Coronary artery (tissue), 2 donors: Measurements from ENCODE around the gene SPON1.

Experiments used
- DNase-seq: peaks from one replicate; pipeline ENCODE4 v3.0.0-alpha.2; 2017; ENCODE audit warnings: low spot score
- H3K27ac ChIP-seq, 2 donors: fragments of 200-600 bp; sonication (generic); one replicate each; pipeline ENCODE4 v1.5.1; 2016 to 2019
- H3K4me3 ChIP-seq: fragments of 200-600 bp; sonication (generic); 2 replicates; pipeline ENCODE4 v1.5.1; 2016; ENCODE audit warnings: mild to moderate bottlenecking, moderate library complexity
- TF ChIP-seq, protein P1 (sequence below): fragments of 200-600 bp; sonication (generic); IDR thresholded peaks from one replicate; pipeline ENCODE4 v1.5.1; 2019; ENCODE audit warnings: antibody characterized with exemption

Gene SPON1

DNA sequence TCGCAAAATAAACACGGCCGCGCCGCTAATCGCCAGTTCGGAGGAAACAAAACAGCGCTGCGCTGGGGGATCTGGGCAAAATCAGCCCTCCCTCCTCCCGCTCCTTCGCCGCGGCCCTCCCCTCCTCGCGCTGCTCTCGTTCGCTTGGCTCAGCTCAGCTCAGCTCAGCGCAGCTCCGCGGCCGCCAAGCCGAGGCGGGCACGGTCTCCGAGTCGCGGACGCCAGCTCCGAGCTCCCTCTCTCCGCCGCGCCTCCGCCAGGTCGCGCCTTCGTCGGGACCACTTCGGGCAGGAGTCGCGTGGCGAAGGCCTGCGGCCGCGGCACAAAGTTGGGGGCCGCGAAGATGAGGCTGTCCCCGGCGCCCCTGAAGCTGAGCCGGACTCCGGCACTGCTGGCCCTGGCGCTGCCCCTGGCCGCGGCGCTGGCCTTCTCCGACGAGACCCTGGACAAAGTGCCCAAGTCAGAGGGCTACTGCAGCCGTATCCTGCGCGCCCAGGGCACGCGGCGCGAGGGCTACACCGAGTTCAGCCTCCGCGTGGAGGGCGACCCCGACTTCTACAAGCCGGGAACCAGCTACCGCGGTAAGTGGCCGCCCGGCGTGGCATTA, at the start of gene SPON1:
TSS of gene SPON1 (plus strand) at position 162 of the 607 bp plus-strand sequence. CDS start at position 344, 182 bp downstream.
- TF ChIP-seq, protein P1, sequence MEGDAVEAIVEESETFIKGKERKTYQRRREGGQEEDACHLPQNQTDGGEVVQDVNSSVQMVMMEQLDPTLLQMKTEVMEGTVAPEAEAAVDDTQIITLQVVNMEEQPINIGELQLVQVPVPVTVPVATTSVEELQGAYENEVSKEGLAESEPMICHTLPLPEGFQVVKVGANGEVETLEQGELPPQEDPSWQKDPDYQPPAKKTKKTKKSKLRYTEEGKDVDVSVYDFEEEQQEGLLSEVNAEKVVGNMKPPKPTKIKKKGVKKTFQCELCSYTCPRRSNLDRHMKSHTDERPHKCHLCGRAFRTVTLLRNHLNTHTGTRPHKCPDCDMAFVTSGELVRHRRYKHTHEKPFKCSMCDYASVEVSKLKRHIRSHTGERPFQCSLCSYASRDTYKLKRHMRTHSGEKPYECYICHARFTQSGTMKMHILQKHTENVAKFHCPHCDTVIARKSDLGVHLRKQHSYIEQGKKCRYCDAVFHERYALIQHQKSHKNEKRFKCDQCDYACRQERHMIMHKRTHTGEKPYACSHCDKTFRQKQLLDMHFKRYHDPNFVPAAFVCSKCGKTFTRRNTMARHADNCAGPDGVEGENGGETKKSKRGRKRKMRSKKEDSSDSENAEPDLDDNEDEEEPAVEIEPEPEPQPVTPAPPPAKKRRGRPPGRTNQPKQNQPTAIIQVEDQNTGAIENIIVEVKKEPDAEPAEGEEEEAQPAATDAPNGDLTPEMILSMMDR: no peak
- H3K27ac ChIP-seq: peak within 1 kb of the TSS; percentile 20 to 50

DNA sequence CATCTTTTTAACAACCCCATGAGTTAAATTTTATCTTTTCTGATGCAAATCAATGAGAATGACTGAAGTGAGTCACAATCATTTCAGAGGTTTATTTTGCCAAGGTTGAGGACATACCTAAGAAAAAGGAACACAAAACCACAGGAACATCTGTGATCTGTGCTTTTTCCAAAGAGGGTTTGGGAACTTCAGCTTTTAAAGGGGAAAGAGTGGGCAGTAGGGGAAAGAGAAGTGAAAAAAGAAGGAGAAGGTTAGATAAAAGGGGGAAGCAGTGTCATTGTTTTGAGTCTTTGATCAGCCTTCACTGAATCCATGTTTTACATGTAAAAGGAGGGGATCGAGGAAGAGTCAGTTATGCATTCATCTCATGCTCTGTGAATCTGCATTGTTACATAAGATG, 45.3 kb upstream of the SPON1 start:
- DNase-seq: no peak
- TF ChIP-seq, protein P1: no peak
- Histone ChIP-seq H3K27ac (no peak overlapping the region), H3K4me3 (no peak overlapping the region)

More for the DNA sequence above, at the start of gene SPON1:
- peak within 1 kb of the TSS; percentile 67 for H3K4me3 ChIP-seq
- no peak for DNase-seq

DNA sequence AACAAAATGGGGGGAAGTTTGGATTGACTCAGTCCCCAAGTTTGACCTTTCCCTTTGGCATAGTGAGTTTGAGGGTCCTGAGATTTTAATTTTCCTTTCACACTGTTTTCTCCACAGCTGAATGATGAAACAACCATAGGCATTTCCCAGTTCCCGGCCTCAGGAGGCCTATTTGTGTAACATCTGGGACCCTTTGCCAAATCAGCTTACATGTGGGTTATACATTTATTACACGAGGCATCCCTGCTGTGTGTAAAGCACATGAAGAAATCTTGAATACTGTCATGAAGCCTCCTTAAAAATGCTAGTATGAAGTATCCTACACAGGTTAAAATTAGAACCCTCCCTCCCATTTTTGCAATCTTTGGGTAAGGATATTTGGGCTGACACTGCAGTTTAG, 44.6 kb upstream of the SPON1 start:
- H3K4me3 ChIP-seq: no peak overlapping the region
- TF ChIP-seq, protein P1: no peak
- no peak overlapping the region for H3K27ac ChIP-seq
- no peak for DNase-seq

DNA sequence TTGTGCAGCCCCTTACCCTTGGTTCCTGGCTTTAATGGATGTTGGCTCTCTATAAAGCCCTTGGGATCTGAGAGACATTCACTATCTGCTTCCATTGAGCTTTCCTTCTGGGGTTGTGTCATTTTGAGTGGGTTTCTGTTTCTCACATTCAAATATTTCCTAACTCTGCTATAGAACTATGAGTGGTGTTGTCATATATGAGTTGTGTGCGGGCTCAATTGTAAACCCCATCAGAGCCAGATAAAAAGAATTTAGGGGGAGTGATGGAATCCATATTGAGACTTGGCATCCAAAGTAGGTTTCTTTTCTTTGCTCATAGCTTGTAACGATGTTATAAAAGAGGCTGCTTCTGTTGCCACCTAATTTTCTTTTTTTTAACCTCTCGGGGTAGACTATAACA, 41.8 kb upstream of the SPON1 start:
- Histone ChIP-seq H3K4me3 (no peak overlapping the region), H3K27ac (no peak overlapping the region)
- DNase-seq: no peak
- TF ChIP-seq, protein P1: no peak

DNA sequence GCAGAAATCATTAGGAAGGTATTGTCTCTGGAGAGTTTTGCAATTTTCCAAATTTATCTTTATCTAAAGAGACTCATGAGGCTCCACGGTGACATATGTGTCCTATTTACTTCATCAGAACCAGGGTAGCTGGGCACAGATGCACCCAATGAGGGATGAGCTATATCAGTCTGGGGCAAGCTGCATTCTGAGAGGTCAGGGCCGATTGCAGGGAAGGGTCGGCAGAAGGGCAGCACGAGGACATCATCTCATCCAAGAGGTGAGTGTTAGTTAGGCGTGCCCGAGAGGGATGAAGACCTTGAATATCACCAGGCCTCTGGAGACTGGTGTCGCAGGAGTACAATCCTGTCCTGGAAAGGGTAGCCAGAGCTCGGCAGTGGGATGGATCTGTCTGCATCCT, 41.0 kb upstream of the SPON1 start:
- H3K27ac ChIP-seq: no peak overlapping the region
- TF ChIP-seq, protein P1: no peak
- H3K4me3 ChIP-seq: no peak overlapping the region
- no peak for DNase-seq

DNA sequence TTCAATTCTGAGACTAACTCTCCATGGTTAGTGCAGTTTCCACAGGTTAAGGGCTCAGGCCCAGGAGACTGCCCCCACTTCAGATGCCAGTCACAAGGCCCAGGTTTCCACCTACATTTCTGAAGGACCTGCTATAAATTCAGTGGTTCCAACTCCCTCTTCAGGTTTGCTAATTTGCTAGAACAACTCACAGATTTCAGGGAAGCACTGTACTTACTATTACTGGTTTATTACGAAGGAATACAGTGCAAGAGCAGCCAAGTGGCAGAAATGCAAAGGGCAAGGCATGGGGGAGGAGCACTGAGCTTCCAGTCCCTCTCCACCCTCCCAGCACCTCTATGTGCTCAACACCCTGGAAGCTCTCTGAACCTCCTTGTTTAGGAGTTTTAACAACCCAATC, 39.3 kb upstream of the SPON1 start:
- H3K27ac ChIP-seq: no peak overlapping the region
- H3K4me3 ChIP-seq: no peak overlapping the region
- DNase-seq: no peak
- TF ChIP-seq, protein P1: no peak
